GM19372 (cell line): ENCODE data around the gene DPF3.

ENCODE experiments used
- ATAC-seq: cut with Tn5 transposase; IDR thresholded peaks from one replicate; pipeline ENCODE4 v1.9.1; 2021; ENCODE audit warnings: mild to moderate bottlenecking, low read depth, moderate library complexity; ENCODE audit not compliant: unreplicated experiment

DPF3 gene

DNA sequence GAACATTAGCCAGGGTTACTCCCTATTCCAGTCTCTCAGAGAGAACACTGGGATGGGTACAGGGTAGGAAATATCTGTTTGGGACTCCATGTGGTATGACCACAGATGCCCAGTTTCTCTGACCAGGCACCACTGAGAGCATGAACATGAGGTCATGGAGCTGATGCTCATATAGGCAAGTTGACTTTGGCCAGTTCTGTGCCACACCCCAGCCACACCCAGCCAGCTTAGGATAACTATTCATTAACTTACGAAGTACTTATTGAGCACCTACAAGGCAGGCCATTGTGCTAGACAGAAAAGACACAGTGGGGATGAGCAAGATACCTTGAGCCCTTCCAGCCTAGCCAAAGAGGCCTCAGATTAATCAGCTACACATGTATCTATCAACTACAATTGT, 262.5 kb downstream of the DPF3 start:
- ATAC-seq: no peak

DNA sequence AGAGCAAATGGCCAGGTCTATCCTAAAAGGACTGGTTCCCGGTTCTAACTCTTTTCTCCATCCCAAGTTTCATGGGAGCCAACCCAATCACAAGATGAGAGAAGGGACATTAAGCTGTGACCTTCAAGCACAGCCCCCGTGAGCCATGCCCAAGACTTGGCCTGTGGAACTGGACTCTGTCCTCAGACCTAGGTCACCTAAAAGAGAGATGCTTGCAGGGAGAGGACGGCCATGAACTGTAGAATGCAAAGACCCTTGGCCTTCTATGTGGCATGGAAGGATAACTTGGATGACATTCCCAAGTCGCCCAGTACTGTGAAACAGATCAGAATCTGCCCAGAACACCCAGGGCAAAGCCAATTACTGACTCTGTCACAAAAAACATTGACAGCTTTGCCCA, 263.5 kb downstream of the DPF3 start:
- no peak for ATAC-seq

DNA sequence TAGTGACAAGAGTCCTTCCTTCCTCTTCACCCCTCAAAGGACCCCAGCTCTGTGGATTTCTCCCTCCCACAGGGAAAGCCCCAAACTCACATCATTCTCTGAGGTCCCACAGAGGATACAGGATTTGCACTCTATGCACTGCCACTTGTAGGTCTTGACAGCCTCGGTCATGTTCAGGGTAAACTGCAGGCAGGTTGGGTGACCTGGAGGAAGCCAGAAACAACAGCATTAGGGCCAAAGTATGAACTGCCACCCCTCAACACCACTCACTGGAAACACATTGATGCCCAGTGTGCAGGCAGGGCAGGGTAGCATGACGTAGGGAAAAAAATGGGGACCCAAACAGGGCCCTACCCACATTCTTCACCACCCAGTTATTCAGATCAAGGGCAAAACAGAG, 264.4 kb downstream of the DPF3 start:
- no peak for ATAC-seq

DNA sequence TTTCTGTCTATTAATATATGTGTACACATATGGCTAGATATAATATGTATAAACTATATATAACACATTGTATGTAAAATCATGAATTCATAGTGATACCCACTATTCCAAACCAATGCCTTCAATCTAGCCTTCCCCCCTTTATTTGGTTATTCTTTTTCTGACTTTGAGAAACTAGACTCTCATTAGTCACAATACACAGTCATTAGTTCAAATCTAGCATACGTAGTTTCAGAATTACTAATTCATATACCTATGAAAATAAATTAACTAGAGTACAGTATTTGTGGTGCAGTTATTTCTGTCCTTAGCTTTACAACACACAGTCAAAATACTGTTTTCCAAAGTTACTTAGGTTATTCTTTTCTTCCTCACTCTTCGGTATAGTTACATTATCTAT, 268.2 kb downstream of the DPF3 start:
- no peak for ATAC-seq

GRCh38 chr14:72621387-72622065, 272.4 kb downstream of the DPF3 start:
- no peak for ATAC-seq

DNA sequence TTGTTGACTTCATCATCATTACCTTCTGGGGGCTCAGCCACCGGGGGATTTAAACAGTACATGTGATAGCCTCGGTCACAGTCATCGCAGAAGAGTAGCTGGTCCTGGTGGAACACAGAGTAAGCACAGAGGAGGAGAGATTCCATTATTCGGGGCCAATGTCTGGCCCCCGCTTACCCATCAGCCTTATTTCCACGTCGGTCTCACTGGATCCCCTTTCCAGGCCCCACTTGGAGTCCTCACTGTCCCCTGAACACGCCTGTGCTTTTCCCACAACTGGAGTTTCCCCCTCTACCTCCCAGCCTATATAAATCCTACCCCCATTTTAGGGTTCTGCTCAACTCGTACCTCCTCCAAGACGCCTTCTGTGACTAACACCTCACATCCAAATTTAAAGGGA, 274.0 kb downstream of the DPF3 start:
- no peak for ATAC-seq

DNA sequence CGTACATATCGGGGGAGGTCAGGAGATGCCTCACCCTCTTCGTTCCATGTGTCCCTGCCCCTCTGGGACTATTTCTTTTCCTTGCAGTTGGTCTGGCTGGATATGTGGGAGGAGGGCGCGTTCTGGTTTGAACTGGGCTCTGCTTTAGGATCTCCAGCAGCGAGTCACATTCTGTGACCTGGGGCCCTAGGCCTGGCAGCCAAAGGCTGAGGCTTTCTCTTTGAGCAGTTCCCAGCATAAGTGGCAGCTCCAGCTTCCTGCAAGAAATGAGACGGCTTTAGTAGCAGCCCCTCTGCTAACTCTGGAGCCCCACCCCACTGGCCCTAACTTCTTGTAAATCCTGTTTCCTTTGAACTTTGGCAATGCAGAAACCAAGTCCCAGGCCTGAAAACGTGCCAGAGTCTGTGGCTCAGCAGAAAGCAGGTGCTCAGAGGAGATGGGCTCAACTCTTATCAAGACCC, 274.8 kb downstream of the DPF3 start:
- ATAC-seq: no peak

DNA sequence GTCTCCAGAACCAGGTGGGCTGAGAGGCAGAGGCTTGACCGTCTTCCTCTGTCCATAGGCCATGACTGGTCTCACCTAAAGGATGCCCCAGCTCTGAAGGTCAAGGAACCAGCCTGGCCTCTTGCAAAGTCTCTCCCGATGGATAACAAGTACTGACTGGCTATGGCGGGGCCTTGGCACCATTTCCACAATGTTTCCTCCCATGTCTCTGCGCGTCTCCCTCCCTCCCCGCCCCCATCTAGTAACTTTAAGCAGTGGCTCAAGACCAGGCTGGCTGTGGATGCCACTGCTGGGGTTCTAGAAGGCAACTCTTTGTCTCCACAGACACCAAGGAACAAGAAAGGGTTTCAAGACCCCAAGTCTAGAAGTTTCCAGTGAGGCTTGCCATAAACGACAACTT, 275.5 kb downstream of the DPF3 start:
- ATAC-seq: no peak

DNA sequence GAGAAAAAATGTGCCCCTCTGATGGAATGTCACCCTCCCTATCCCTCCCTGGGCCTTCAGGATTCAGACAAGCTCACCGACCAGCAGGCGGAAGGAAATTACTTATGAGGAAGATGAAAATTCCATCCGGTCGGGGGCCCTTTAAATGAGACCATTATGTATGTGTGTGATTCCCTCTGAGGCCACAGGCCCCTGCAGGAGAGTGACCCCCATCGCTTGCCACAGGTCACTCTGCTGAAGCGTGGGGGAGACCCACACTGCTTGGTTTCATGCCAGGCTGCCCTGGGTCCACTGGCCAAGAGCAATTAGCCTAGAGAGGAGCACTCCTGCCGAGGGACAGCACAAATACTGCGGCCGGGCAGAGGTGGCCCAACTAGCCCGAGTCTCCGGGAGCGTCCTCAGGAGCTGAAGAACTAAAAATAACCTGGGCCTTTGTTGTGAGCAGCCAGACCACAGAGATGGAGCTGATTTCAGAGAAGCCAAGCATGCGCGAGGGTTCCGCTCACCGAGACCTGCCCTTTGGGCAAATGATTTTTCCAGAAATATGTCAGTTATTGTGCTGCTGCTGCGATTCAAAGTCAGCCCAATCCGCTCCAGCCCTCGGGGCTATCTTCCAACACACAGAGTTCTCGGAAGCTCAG, 276.4 kb downstream of the DPF3 start:
- no peak for ATAC-seq

GRCh38 chr14:72616811-72617210, 277.1 kb downstream of the DPF3 start:
- no peak for ATAC-seq

GRCh38 chr14:72616294-72616693, 277.6 kb downstream of the DPF3 start:
- no peak for ATAC-seq

DNA sequence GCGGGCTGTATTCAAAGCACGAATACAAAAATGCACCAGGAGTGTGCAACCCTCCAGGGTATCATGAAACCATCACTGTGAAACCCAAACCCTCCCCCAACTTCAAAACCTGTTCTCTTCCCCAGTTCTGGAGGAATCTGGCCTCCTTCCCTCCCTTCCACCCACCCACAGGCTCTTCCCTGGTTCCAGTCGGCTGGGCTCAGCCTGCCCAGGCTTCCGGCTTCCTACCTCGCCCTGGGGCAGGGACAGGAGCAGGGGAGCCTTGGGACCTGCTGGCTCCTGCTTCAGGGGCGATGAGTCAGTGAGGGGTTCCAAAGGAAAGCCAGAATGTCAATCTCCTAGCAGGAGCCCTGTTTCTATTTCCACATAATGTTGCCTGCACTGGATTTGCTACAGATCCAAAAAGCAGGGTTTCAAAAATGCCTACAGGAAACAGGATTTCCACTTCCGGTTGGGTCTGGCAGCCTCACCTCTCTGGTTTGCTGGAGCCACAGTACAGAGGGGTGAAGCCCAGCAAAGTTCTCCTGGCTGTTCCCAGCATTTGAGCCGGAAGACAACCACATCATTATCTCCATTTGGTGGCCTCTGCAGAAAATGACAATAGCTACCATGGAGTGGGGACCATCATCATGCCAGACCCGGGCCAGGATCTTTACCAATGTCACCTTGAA, 278.3 kb downstream of the DPF3 start:
- no peak for ATAC-seq

- no peak for ATAC-seq
These were observed 278.9 kb downstream of the DPF3 start for GRCh38 chr14:72614891-72615415.

- ATAC-seq: no peak
These were observed 279.5 kb downstream of the DPF3 start for GRCh38 chr14:72614365-72614764.

- ATAC-seq: no peak
These were observed 280.0 kb downstream of the DPF3 start for GRCh38 chr14:72613975-72614319.

- ATAC-seq: no peak
These were observed 280.5 kb downstream of the DPF3 start for GRCh38 chr14:72613231-72613974.

DNA sequence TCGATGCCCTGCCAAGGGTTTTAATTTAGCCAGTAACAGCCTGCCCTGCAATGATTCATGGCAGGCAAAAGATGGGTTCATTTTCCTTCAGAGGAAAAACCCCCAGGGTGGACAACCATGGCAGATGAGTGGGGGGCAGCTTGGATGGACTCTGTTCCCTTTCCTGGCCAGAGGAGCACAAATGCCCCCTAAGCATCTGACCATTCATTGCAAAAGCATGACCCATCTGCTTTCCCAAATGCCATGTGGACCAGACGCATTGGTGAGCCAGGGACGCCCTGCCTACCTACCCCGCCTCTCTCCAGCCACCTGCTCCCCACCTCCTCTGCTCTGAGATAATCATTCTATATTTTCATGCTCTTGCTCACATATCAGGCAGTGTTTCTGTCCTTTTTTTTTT, 281.9 kb downstream of the DPF3 start:
- ATAC-seq: no peak

- no peak for ATAC-seq
These were observed 282.4 kb downstream of the DPF3 start for GRCh38 chr14:72611506-72611905.

GRCh38 chr14:72610831-72611200, 283.1 kb downstream of the DPF3 start:
- ATAC-seq: no peak

GRCh38 chr14:72610096-72610830, 283.6 kb downstream of the DPF3 start:
- no peak for ATAC-seq
